OCI-M2 (cell line): ENCODE measurements around the gene SLC44A1.

Experiments
- DNase-seq: peaks from one replicate; lab custom pipeline; 2025; ENCODE audit not compliant: unreplicated experiment; lab: John Stamatoyannopoulos, UW

The SLC44A1 gene

DNA sequence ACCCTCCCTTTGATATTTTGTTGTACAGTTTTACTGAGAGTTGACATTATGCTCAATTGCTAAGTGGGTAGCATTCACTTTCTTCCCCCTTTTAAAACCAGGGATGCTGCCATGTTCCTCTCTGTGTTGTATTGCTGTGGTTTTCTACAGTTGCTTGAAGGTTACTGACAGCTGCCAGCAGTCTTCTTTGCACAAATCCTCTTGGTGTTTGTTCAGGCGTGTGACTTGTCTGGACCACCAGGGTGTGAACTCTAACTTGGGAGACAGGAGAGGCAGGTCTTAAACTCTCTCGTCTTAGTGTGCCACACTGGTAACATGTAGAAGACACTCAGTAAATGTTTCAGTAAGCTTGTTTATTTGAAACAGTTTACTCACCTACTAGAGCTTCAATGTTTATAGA is 25.1 kb downstream of the SLC44A1 start:
- DNase-seq = no peak

DNA sequence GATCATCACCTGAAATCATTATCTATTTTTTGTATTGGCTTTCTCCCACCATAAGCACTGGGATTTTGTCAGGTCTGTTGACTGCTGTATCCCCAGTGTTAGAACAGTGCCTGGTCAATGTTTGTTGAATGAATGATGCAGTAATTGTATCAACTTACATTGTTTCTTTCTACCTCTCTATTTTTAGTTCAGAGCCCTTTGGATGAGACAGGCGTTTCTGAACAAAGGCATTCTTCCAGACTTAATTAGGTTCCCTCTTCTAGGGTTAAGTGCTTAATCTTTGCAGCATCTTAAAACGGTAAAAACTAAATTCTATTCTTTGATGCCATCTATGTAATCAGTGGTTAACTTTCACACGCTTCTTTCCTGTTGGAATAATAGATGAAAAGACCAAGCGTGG is 26.3 kb downstream of the SLC44A1 start:
- no peak for DNase-seq

DNA sequence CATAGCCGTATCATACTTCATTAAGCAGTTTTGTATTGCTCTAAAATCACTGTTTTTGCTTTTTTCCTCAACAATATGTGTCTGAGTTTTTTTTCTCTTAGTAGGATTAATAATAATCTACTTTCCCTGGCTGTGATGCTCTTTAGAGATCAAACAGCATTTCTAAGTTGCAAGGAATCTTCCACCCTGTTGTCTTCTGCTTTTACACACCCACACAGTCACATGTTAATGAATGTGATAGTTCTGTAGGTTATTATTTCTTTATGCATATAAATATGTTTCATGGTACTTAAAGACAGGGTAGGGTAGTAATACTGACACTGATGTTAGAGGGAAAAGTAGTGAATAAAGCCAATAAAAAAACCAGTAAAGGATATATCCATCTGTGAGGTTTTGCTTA is 29.3 kb downstream of the SLC44A1 start:
- no peak for DNase-seq

DNA sequence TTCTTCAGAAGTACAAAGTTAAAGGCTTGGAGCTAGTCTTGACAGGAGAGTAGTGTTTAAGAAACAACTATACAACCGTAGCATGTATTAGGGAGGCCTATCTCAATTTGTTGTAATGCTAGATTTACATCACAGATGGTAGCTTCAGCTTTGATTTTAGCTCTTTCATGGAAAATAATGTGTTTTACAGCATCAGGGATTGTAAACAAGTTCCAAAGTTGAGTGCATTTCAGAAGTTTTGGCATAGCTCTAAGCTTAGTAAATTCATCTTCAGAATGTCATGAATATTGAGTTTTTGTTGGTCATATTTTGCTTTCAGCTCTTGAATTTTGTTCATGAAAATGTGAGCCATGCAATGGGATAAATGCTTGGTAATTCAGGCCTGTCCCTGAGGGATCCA is 30.7 kb downstream of the SLC44A1 start:
- DNase-seq = no peak

DNA sequence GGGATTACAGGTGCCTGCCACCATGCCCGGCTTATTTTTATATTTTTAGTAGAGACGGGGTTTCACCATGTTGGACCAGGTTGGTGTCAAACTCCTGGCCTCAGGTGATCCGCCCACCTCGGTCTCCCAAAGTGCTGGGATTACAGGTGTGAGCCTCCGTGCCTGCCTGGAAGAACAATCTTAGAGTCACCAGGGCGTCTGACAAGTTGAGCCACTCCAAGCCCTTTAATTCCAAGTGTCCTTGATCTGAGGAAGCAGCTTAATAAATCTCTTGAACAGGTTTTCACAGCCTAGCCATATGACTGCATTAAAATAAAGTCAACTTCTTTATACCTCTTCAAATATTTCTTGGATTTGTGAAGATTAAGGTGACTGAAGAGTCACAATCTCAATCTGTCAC is 31.5 kb downstream of the SLC44A1 start:
- DNase-seq = no peak

DNA sequence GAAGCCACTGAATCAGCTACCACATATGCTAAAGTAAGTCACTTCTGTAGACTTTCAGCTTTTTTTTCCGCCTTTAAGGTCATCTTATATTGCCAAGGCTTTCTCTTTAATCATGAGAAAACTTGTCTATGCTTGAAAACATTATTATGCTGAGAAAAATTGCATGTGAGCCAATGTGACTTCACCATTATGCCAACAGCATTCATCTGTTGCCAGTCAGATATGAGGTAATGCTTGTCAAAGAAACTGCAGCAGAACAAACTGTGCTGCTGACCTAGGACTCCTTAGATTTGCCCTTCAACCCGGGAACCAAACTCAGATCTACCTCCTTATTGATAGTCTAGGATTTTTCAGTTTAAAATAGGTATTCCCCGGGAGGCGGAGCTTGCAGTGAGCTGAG is 34.3 kb downstream of the SLC44A1 start:
- no peak for DNase-seq

DNA sequence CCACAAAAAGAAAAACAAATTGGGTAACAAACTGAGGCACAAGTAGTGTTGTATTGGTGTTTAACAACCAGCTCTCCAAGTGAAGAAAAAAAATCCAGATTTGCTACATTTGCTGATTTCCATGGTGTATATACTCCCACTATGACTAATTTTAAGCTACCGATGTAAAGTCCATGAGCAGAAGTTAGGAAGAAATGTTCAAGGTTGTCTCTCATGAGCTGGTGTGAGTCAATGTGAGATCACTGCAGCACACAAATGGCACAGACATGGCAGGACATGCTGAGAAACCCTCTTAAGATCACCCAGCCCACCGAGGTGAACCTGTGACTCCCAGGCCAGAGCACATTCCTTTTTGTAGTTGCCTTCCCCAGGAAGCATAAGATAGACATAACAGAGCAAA is 36.2 kb downstream of the SLC44A1 start:
- no peak for DNase-seq

DNA sequence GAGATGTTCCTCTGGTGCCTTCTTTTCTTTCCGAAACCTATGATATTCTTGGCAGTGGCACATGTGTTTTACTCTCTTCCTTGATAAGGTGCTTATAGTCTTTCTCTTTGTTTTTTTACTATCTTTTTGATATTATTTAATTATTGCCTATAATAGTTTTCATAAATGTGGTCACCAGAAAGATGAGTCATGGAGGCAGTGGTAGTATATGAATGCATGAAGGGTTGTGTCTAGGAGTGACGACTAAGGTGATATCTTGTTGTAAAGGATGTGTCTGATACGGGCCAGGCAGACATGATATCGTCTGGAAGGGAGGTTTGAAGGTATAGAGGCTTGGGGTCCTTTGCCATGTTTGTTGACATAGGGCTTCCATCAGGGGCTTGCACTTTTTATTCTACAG is 36.8 kb downstream of the SLC44A1 start:
- DNase-seq = no peak

DNA sequence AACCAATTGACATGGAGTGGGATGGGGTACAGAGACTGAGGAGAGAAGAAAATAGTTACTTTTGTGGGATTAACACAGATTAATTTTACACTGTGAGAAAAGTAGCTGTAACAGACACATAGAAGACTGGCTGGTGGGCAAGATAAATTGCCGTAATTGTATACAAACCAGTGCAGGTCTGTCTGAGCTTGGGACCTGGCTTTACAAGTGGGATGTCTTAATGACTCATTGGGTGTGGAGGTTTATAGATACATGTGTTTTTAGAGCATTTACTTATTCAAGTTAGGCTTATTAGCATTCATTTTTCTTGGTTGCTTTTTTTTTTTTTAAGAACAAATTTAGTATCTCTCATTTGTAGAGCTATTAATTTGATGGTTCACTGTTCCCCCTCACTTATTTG is 37.5 kb downstream of the SLC44A1 start:
- no peak for DNase-seq

DNA sequence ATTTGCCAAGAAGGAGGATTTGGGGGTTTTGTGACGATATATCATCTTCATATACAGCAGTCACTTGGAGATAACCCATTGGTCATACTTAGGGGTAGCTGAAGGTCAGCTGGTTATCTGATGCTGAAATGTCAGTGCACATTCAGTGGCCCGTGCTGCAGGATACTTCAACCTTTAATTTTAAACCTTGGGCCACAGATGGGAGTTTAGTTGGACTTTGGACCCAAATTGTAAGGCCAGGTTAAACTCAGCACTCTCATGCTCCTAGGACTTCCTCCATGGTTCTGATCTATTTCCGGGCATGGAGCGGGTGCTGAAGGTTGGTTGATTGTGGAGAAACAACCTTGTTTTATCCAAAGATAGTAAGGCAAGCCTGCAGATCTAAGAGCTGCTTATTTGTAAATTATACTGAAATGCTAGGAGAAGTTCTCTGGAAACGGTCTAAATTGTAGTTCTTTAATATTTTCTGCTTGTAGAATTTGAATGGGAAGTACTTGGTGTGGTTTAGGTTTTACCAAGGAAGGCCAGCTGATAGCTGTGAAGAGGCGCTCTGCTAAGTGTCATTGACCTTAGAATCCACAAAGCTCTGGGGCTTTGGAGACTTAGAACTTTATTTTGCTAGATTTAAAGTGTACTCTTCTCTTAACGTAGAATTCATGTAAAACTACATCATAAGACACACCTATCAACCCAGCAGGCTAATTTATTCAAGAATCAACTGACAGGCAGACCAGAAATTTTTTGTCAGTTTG is 38.6 kb downstream of the SLC44A1 start:
- no peak for DNase-seq

DNA sequence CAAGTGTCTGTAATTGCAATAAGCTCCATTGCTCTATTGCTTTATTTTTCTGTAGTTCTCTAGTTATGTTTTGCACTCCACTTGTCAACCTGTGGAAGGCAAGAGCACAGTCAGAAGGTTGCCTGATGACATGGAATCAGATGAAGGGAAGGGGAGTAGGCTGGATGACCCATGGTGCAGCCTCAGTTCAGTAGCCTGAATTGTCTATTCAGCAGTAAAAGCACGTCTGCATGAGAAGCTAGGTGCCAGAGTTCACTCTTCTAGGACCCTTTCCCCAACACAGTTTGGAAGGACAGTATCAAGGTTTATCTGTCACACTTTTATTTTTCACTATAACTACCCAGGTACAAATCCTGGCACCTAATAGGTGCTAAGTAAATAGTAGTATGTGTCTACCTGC is 39.3 kb downstream of the SLC44A1 start:
- DNase-seq = no peak

DNA sequence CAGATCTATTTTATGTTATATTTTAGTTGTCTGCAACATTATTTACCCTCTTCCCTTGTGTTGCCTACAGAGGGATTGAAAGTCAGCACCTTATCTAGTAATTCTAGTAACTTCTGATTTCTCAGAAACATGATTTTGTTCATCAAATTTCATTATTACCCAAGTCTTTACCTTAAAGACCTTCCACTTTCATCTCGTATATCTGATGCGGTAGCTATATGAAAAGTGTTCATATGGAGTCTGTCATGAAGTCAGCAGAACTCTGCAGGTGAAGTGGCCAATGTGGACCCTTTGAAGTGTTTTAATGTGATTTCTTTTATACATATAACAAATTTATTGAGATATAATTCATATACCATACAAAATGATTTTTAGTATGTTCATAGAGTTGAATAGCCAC is 40.0 kb downstream of the SLC44A1 start:
- no peak for DNase-seq

DNA sequence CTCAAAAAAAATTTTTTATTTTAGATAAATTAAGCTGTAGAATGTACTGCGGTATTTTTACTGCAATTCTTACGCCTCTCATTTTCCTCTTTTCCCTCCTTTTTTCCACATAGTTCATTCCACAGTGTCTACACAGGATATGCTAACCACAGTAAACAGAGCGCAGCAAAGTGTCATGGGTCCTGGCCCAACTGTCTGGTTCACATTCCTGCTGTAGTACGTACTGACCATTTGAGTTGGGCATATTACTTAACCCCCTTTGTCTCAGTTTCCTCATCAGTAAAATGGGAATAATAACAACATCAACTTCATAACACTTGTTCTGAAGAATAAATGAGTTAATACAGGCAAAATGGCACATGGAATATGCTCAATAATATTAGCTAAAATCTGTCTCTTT is 41.6 kb downstream of the SLC44A1 start:
- DNase-seq = no peak

DNA sequence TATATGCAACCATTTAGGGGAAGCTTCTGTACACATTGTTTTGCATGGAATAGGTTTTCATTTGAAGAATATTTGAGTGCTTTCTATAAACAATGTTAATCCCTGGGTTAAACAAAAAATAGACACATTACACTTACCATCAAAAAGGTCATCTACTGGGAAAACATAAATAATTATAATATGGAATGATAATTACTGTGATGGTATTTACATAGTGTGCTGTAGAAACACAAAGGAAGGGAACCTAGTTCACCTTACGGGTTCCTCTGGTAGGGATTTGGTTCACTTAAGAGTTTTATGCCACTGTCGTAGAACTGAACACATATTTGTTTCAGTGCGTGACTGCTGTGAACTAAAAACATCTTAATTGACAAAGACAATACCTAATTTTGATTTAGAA is 44.9 kb downstream of the SLC44A1 start:
- DNase-seq = no peak

DNA sequence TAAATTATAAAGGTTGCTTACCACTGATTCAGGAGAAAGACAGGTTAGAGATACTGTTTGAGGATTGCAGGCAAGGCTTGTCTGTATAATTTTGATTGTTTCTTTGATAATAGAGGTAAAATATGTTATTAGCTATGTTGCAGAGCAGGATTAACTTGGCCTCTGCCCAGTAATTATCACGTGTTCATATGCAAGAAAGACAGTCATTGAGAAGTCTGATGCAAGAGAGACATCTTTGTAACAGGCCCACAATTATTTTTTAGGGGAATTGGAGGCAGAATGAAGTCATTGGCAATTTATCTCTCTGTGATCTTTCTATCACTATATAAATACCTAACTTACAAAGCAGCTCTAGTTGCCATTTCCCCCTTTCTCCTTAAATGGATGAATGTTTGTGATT is 46.0 kb downstream of the SLC44A1 start:
- no peak for DNase-seq

DNA sequence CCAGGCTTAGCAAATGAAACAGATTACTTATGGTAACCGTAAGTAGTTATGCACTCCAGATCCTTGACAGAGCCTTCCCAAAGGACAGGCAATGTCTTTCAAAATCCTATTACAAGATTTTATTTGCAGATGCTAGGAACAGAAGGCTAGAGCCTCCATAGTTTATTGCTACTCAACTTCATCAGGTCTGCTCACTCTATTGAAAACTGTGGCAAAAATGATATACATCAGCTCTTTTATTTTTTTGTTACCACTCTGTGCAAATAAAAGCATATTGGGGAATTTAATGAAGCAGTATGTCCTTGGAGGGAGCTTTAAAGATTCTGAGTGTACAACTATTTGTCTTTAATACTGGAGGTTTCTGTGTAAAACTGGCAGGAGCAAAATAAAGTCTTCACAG is 46.5 kb downstream of the SLC44A1 start:
- no peak for DNase-seq

DNA sequence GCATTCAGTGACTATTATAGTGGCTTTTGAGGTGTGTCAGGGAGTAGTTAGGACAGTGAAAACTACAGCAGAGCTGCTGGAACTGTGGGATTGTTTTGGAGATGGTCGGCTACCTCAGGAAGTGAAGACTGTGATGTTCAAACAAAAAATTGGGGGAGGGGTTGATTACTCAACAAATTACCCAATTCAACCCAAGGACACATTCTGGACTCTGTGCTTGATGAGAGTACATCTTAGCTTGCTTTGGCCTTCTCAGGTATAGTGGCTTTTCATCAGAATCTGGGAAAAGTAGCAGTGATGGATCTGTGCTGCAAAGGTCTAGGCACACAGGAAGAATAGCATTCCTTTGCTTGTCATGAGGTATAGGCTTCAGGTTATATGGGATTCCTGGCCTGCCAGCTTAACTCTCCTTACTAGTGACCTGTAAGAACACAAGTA is 47.0 kb downstream of the SLC44A1 start:
- DNase-seq = no peak

DNA sequence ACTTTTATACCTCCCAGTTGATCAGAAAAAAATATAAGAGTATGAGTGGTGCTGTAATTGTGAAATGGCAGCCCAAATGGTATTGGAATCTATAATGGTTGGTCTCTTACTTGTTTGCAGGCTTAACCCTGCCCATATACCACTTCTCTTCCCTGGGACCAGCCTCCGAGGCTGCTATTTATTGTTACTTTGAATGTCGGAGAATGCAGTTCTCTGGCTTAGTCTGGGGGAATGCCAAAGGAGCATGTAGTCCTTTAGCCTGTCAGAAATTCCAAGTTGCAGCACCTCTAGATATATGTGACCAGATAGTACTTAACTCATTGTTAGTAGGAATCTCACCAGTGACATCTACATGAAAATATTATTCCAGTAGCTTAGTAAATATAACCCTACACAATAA is 47.5 kb downstream of the SLC44A1 start:
- no peak for DNase-seq

DNA sequence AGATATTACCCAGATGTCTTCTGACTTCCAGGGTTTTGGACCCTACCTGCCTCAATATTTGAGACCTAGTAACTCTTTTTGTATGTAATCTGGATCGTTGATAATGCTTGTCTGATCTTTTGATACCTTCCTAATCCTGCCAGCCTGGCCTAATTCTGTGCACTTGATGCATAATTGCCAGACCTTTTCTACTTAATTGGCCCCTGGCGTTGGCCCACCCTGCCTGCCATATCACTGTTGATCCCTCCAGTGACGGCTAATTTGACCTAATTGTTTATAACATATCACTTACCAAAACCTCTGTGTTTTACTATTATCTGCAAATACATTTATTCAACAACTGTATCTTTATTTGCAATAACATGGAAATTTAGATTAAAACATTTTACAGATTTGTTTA is 49.0 kb downstream of the SLC44A1 start:
- DNase-seq = no peak

DNA sequence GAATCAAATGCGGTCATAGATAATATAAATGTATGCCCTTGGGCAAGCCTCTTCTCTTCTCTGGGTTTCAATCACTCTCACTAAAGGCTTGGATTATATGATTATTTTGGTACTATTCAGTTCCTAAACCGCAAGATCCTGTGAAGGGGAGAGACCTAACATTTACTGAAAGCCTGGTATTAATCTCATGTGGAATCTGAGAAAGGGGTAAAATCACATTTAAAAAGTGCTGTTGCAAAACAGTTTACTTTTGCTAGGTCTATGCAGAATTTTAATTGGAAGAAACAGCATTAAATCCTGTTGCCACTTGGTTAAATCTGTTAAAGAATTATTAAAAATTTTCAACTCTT is 50.7 kb downstream of the SLC44A1 start:
- no peak for DNase-seq

DNA sequence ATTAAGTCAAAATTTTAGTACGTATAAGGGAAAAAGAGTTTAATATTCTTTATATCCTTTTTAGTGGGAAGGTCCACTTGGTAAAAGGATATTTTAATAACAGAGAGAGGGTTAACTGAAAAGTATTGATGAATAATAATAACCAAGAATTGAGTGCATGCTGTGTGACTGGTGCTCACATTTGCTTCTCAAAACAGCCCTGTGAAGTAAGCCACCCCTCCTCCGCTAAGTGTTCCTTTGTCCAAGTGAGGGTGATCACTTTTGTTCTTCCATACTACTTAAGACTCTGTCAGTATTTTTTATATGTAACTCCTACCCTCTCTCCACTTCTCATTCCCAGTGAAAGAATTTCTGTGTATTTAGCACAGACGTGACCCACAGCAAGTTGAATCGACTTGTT is 51.5 kb downstream of the SLC44A1 start:
- no peak for DNase-seq

DNA sequence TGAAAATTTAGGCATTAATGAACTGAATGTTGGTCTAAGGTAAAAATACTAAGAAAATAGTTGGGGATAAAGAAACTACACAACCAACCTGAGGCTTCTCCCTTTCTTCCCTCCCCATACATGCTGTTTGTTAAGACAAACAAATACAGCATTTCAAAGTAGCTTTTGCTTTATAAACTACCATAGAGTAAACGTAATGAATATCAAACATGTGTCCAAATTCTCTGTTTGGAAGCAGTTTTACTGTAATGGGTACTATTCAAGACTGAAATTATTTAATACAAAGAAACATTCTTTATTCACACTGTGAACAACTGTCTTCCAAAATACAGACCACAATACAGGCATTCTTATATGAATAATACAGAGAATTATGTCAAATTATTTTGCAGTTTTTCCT is 52.0 kb downstream of the SLC44A1 start:
- no peak for DNase-seq

DNA sequence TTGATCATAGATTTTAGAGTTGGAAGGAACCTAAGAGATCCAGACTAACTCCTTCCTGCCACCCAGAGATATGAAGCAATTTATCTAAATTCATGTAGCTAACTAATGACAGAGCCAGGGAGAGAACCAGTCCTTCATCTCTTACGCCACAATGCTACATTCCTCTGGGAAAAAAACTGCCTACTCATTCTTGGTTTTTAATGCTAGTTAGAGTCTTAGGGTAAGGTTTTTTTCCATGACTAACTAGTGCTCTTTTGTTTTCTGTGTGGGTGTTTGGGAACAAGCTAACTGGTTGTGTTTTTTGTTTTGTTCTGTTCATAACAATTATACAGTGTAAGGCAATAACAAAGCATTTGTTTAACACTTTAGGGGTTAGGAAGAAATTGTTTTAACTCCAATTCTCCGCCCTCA is 52.4 kb downstream of the SLC44A1 start:
- DNase-seq = no peak
